GM23248 (cell line): ENCODE data around the gene DRD2. TPM values are rescaled to one million over a fixed set of nuclear protein-coding genes. Genes with fewer than 3 reads are reported as not detected.

Experiments used
- DNase-seq: peaks from one replicate; pipeline ENCODE4 v3.0.0-alpha.2; 2015
- H2AFZ ChIP-seq: fragments of 200-600 bp; sonication (generic); 2 replicates; pipeline ENCODE4 v1.6.1; 2016; ENCODE audit warnings: antibody characterized with exemption
- H3F3A ChIP-seq: fragments of 200-600 bp; sonication (generic); 2 replicates; pipeline ENCODE4 v1.6.1; 2016; ENCODE audit warnings: mild to moderate bottlenecking, antibody characterized with exemption, mixed run types; ENCODE audit not compliant: insufficient read depth
- H3K27ac ChIP-seq: fragments of 200-600 bp; sonication (generic); 2 replicates; pipeline ENCODE4 v1.5.1; 2016; ENCODE audit warnings: mild to moderate bottlenecking
- H3K27me3 ChIP-seq: fragments of 200-600 bp; sonication (generic); replicated peaks from 2 replicates; pipeline ENCODE4 v1.6.1; 2016; ENCODE audit warnings: mild to moderate bottlenecking; ENCODE audit not compliant: insufficient read depth
- H3K36me3 ChIP-seq: fragments of 200-600 bp; sonication (generic); 2 replicates; pipeline ENCODE4 v1.6.1; 2016; ENCODE audit warnings: low read depth, mild to moderate bottlenecking
- H3K4me1 ChIP-seq: fragments of 200-600 bp; sonication (generic); 2 replicates; pipeline ENCODE4 v1.6.1; 2016; ENCODE audit warnings: mild to moderate bottlenecking; ENCODE audit not compliant: insufficient read depth
- H3K4me2 ChIP-seq: fragments of 200-600 bp; sonication (generic); one replicate; pipeline ENCODE4 v1.6.1; 2016; ENCODE audit warnings: mild to moderate bottlenecking; ENCODE audit not compliant: unreplicated experiment
- H3K4me3 ChIP-seq: fragments of 200-600 bp; sonication (generic); 2 replicates; pipeline ENCODE4 v1.5.1; 2016; ENCODE audit warnings: mild to moderate bottlenecking
- H3K79me2 ChIP-seq: fragments of 200-600 bp; sonication (generic); 2 replicates; pipeline ENCODE4 v1.6.1; 2016; ENCODE audit warnings: mild to moderate bottlenecking; ENCODE audit not compliant: insufficient read depth
- H3K9ac ChIP-seq: fragments of 200-600 bp; sonication (generic); 2 replicates; pipeline ENCODE4 v1.6.1; 2016; ENCODE audit warnings: mild to moderate bottlenecking
- H3K9me2 ChIP-seq: fragments of 200-600 bp; sonication (generic); 2 replicates; pipeline ENCODE4 v1.6.1; 2016; ENCODE audit warnings: mixed run types, mild to moderate bottlenecking, moderate library complexity; ENCODE audit not compliant: insufficient read depth
- H3K9me3 ChIP-seq: fragments of 200-600 bp; sonication (generic); one replicate; pipeline ENCODE4 v1.6.1; 2017; ENCODE audit warnings: low read depth
- H4K20me1 ChIP-seq: fragments of 200-600 bp; sonication (generic); 2 replicates; pipeline ENCODE4 v1.6.0; 2016; ENCODE audit not compliant: insufficient read depth
- EZH2 ChIP-seq: fragments of 200-600 bp; sonication (generic); IDR thresholded peaks from 2 replicates; pipeline ENCODE4 v1.6.1; 2018; ENCODE audit warnings: antibody characterized with exemption, mild to moderate bottlenecking; ENCODE audit not compliant: insufficient read depth, poor library complexity, severe bottlenecking
- EZH2phosphoT487 ChIP-seq: fragments of 200-600 bp; sonication (generic); IDR thresholded peaks from 2 replicates; pipeline ENCODE4 v1.6.1; 2018; ENCODE audit warnings: antibody characterized with exemption, moderate library complexity, mild to moderate bottlenecking, low read depth; ENCODE audit not compliant: insufficient read depth
- WGBS, 2 experiments: methylation state at CpG; one replicate each; pipeline ENCODE4 v1.1.6; 2015 to 2017; ENCODE audit warnings: low lambda C conversion rate in 2 of 2, low coverage in 1 of 2; ENCODE audit errors: missing lambda C conversion rate in 2 of 2; 5-methylcytosine and 5-hydroxymethylcytosine counted together
- in situ Hi-C: fragments of 300-500 bp; cut with MboI; formaldehyde crosslinking; loops from 2 replicates; pipeline ENCODE4 v1.15.0; 2020
- polyA plus RNA-seq: library from polyadenylated mRNA; unstranded; fragments of >200 nt; fragmentation: Nextera tagmentation; extraction: Ambion mirVana; gene quantifications from 2 replicates; pipeline ENCODE4 v1.2.1, GENCODE V29; 2016
- total RNA-seq: library from RNA; depleted of rRNA; stranded (reverse); fragments of >200 nt; shearing (Covaris generic); gene quantifications from 2 replicates; pipeline ENCODE4 v1.2.3, GENCODE V29; 2014

Gene DRD2
- total and polyA plus RNA-seq, 2 experiments from 2014 or later, result not detected

DNA sequence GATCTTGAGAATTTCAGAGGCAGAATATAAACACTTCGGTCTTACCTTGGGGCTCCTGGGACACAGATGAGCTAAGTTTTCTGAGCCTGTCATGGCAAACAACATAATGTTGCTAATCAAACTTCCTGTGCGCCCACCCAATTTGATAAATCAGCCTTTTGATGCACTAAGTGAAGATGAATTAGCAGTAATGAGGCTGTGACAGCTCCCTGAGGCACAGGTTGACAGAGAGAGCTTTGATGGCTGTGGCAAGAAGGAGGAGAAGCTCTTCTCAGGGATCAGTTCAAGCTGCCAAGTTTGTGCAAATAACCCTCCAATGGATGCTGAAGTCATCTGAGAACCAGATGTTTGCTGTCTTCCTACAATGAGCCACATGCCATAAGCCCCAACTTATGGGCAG, 34.4 kb downstream of the DRD2 start:
- Histone ChIP-seq H4K20me1 (no peaks in the 10 kb centered on the region), H3K4me3 (no peak overlapping the region), H3K4me2 (no peak overlapping the region), H3K4me1 (no peaks in the 10 kb centered on the region), H3K79me2 (no peaks in the 10 kb centered on the region), H3K9ac (no peak overlapping the region), H3K9me2 (no peaks in the 10 kb centered on the region), H3K27ac (no peak overlapping the region), H2AFZ (no peak overlapping the region), H3K36me3 (no peaks in the 10 kb centered on the region), H3K9me3 (no peaks in the 10 kb centered on the region), H3F3A (no peaks in the 10 kb centered on the region), H3K27me3 (peaks cover 57% of the 10 kb centered on the region)
- in situ Hi-C loops, result no loop called here
- no peak for DNase-seq
- 26 to 35% methylated on average over 2 of the region's 2 CpGs for WGBS, 2 experiments
- TF ChIP-seq EZH2phosphoT487 (no peak), EZH2 (no peak)

DNA sequence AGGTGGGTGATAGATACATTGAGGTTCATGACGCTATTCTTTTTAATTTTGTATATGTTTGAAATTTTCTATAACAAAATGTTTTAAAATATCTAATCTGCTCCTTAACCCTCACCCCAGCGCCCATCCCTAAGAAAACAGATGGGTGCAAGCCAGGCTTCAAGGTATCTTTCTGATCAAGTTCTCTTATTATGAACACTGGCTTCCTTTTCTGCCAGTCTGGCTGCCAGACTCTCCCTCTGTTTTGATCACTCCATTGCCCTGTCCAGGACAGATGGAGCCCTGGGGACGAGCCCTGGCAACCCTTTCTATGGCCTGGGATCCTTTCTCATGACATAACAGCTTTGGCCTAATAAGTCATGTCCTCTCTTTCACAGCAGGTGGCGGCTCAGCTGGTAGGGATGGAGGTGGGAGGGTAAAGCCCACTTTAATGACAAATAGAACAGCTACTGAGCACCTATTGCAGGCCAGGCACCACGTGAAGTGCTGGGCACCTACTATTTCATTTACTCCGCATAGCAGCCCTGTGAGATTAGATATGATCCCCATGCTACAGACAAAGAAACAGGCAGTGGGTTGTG, 38.4 kb downstream of the DRD2 start:
- no peaks in the 10 kb centered on the region for H3K4me1 ChIP-seq
- H3F3A ChIP-seq, result no peaks in the 10 kb centered on the region
- peaks cover 31% of the 10 kb centered on the region for H3K27me3 ChIP-seq
- H3K79me2 ChIP-seq, result no peaks in the 10 kb centered on the region
- no peak for DNase-seq
- H4K20me1 ChIP-seq, result no peaks in the 10 kb centered on the region
- H3K9me3 ChIP-seq, result no peaks in the 10 kb centered on the region
- H3K4me3 ChIP-seq, result no peak overlapping the region
- H3K4me2 ChIP-seq, result no peak overlapping the region
- TF ChIP-seq EZH2 (no peak), EZH2phosphoT487 (no peak)
- no peaks in the 10 kb centered on the region for H3K36me3 ChIP-seq
- H3K9me2 ChIP-seq, result no peaks in the 10 kb centered on the region
- WGBS, 2 experiments, result 42 to 47% methylated on average over 6 of the region's 6 CpGs
- in situ Hi-C loops, result no loop called here
- H3K27ac ChIP-seq, result no peak overlapping the region
- H2AFZ ChIP-seq, result no peak overlapping the region
- no peak overlapping the region for H3K9ac ChIP-seq

DNA sequence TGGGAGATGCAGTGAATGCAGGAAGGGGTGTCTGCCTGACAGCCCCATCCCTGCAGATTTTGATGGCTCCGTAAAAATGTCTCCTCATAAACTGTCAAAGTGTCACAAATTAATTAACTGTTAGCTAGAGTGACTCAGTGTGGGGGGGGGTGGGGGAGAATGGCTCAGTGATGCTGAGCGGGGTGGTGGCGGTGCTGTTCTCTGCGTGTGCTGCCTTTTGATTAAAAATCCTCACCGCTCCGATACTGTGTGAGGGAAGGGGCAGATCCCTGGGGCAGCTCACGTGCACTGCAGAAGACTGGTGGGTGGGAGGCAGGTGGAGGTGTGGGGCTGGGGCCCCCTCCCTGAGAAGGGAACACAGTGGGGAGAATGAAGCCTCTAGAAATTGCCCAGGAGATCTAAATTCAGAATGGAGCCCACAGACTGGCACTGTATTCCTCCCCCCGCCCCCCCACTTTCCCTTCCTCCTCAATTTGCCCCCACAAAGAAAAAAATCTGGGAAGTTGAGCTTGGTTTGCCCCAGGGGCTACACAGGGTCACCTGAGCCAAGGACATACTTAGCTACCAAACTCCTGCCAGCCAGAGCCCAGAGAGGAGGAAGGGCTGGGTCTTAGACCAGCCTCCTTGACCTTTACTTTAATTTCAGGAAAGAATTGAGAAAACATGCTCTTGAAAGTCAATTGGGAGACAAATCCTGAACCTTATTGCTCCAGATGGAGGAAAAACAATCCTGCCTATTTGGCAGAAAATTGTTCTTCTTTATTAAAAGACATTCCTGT, 39.8 kb downstream of the DRD2 start:
- in situ Hi-C loops, result no loop called here
- no peak overlapping the region for H3K4me3 ChIP-seq
- H3K4me2 ChIP-seq, result no peak overlapping the region
- H2AFZ ChIP-seq, result no peak overlapping the region
- no peak for DNase-seq
- H3K4me1 ChIP-seq, result no peaks in the 10 kb centered on the region
- no peaks in the 10 kb centered on the region for H3K36me3 ChIP-seq
- H3K9ac ChIP-seq, result no peak overlapping the region
- no peaks in the 10 kb centered on the region for H3K79me2 ChIP-seq
- no peaks in the 10 kb centered on the region for H4K20me1 ChIP-seq
- WGBS, 2 experiments, result 57 to 62% methylated on average over 3 to 8 of the region's 8 CpGs
- TF ChIP-seq EZH2 (no peak), EZH2phosphoT487 (no peak)
- no peaks in the 10 kb centered on the region for H3F3A ChIP-seq
- no peaks in the 10 kb centered on the region for H3K9me2 ChIP-seq
- H3K27me3 ChIP-seq, result peaks cover 20% of the 10 kb centered on the region
- H3K27ac ChIP-seq, result no peak overlapping the region
- H3K9me3 ChIP-seq, result no peaks in the 10 kb centered on the region

- no peak for DNase-seq
- Histone ChIP-seq H3F3A (no peaks in the 10 kb centered on the region), H2AFZ (no peak overlapping the region), H3K36me3 (no peaks in the 10 kb centered on the region), H3K9me3 (no peaks in the 10 kb centered on the region), H3K4me2 (no peak overlapping the region), H3K27me3 (peaks cover 8% of the 10 kb centered on the region), H3K79me2 (no peaks in the 10 kb centered on the region), H3K4me3 (no peak overlapping the region), H3K4me1 (no peaks in the 10 kb centered on the region), H3K9me2 (no peaks in the 10 kb centered on the region), H3K9ac (no peak overlapping the region), H3K27ac (no peak overlapping the region), H4K20me1 (no peaks in the 10 kb centered on the region)
- in situ Hi-C loops, result no loop called here
- no peak for TF ChIP-seq EZH2
- no peak for TF ChIP-seq EZH2phosphoT487
- 71 to 74% methylated on average over 4 of the region's 4 CpGs for WGBS, 2 experiments
Observed at GRCh38 chr11:113431746-113432145, 43.5 kb downstream of the DRD2 start.
